Glutamatergic neuron (in vitro differentiated cells): Measurements from ENCODE around the gene CRNN. TPM values are rescaled to one million over a fixed set of nuclear protein-coding genes. Genes with fewer than 3 reads are reported as not detected.

Source experiments
- DNase-seq: peaks from one replicate; pipeline ENCODE4 v3.0.0; 2022
- H3K27ac Mint-ChIP-seq: one replicate; pipeline ENCODE4 v1.8.0; 2020; ENCODE audit warnings: mild to moderate bottlenecking, mixed read lengths, inconsistent platforms; ENCODE audit not compliant: unreplicated experiment
- H3K27me3 Mint-ChIP-seq: one replicate; pipeline ENCODE4 v1.8.0; 2020; ENCODE audit warnings: mild to moderate bottlenecking, moderate library complexity, mixed read lengths, inconsistent platforms; ENCODE audit not compliant: unreplicated experiment
- H3K36me3 Mint-ChIP-seq: one replicate; pipeline ENCODE4 v1.8.0; 2020; ENCODE audit warnings: mild to moderate bottlenecking, mixed read lengths, inconsistent platforms; ENCODE audit not compliant: unreplicated experiment
- H3K4me1 Mint-ChIP-seq: one replicate; pipeline ENCODE4 v1.8.0; 2020; ENCODE audit warnings: mild to moderate bottlenecking, low read depth, mixed read lengths, inconsistent platforms; ENCODE audit not compliant: unreplicated experiment
- H3K4me3 Mint-ChIP-seq: one replicate; pipeline ENCODE4 v1.8.0; 2020; ENCODE audit warnings: mild to moderate bottlenecking, mixed read lengths, inconsistent platforms; ENCODE audit not compliant: unreplicated experiment
- H3K9me3 Mint-ChIP-seq: one replicate; pipeline ENCODE4 v1.8.0; 2020; ENCODE audit warnings: mild to moderate bottlenecking, moderate library complexity, mixed read lengths, inconsistent platforms; ENCODE audit not compliant: unreplicated experiment
- total RNA-seq: library from RNA; stranded (reverse); fragmentation: NEBNext Ultra II Directional; extraction: Animal tissue kit (Norgen Biotek cat#: 25700); gene quantifications from one replicate; pipeline ENCODE4 v1.2.1, GENCODE V29; 2021; ENCODE audit not compliant: unreplicated experiment
- TF ChIP-seq, protein P1 (sequence below): fragments of 200-600 bp; sonication (generic); IDR thresholded peaks from one replicate; pipeline ENCODE4 v1.5.0; 2021; ENCODE audit not compliant: partially characterized antibody, unreplicated experiment

Gene CRNN
- total RNA-seq, 1 donor from 2014 or later: not detected

DNA sequence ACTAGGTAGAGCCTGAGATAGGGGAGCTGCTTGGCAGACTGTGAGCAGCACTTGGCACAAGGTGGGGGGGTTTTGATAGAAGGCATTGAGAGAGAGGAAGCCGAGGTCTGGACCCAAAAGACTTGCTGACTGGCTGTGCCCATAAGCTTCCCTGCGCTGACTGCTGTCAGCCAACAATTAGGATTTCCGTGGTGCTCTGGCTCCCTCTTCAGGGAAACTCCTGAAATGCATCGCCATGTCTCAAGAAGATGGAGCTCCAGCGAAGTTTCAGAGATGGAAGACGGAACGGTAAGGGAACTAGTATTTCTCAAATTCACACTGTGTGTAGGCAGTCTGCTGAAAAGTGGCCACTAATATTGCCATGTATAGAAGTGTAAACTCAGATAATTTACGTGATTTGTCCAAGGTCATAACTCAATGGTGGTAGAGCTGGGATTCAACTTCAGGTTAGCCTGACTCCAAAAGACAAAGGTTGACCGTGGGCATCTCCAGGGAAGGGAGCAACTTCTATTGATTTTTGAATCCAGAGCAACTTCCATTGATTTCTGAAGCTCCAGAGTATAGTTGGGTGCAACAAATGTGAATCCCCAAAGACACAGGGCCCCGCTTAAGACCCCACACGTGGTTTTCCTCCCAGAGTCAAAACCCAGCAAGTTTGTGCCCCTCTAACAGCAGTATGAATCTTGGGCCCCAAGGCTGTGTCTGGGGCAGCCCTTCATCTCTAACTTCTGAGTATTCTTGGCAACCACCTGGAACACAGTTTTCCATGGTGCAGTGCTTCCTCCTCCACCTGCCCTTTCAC, 44.5 kb upstream of the CRNN start:
- Mint-ChIP-seq H3K4me1 (no peaks in the 10 kb centered on the region), H3K36me3 (no peaks in the 10 kb centered on the region), H3K9me3 (no peaks in the 10 kb centered on the region), H3K27ac (no peak overlapping the region), H3K4me3 (no peak overlapping the region), H3K27me3 (peaks cover 4% of the 10 kb centered on the region)
- TF ChIP-seq, protein P1, sequence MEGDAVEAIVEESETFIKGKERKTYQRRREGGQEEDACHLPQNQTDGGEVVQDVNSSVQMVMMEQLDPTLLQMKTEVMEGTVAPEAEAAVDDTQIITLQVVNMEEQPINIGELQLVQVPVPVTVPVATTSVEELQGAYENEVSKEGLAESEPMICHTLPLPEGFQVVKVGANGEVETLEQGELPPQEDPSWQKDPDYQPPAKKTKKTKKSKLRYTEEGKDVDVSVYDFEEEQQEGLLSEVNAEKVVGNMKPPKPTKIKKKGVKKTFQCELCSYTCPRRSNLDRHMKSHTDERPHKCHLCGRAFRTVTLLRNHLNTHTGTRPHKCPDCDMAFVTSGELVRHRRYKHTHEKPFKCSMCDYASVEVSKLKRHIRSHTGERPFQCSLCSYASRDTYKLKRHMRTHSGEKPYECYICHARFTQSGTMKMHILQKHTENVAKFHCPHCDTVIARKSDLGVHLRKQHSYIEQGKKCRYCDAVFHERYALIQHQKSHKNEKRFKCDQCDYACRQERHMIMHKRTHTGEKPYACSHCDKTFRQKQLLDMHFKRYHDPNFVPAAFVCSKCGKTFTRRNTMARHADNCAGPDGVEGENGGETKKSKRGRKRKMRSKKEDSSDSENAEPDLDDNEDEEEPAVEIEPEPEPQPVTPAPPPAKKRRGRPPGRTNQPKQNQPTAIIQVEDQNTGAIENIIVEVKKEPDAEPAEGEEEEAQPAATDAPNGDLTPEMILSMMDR: peak; percentile 87
- DNase-seq: peak; percentile 87

- Mint-ChIP-seq H3K36me3 (no peaks in the 10 kb centered on the region), H3K27ac (no peak overlapping the region), H3K4me1 (no peaks in the 10 kb centered on the region), H3K9me3 (no peaks in the 10 kb centered on the region), H3K4me3 (no peak overlapping the region), H3K27me3 (peaks cover 4% of the 10 kb centered on the region)
- no peak for DNase-seq
- TF ChIP-seq, protein P1: no peak
These were observed 43.5 kb upstream of the CRNN start for GRCh38 chr1:152457561-152457960.

GRCh38 chr1:152457071-152457470, 43.0 kb upstream of the CRNN start:
- TF ChIP-seq, protein P1: no peak
- no peaks in the 10 kb centered on the region for H3K4me1 Mint-ChIP-seq
- H3K4me3 Mint-ChIP-seq: no peak overlapping the region
- no peaks in the 10 kb centered on the region for H3K36me3 Mint-ChIP-seq
- peaks cover 4% of the 10 kb centered on the region for H3K27me3 Mint-ChIP-seq
- no peak overlapping the region for H3K27ac Mint-ChIP-seq
- no peaks in the 10 kb centered on the region for H3K9me3 Mint-ChIP-seq
- no peak for DNase-seq

GRCh38 chr1:152451254-152451653, 37.2 kb upstream of the CRNN start:
- Mint-ChIP-seq H3K27ac (no peak overlapping the region), H3K36me3 (no peaks in the 10 kb centered on the region), H3K9me3 (no peaks in the 10 kb centered on the region), H3K4me3 (no peak overlapping the region), H3K27me3 (peaks cover 4% of the 10 kb centered on the region), H3K4me1 (no peaks in the 10 kb centered on the region)
- TF ChIP-seq, protein P1: no peak
- peak; percentile 45 for DNase-seq

DNA sequence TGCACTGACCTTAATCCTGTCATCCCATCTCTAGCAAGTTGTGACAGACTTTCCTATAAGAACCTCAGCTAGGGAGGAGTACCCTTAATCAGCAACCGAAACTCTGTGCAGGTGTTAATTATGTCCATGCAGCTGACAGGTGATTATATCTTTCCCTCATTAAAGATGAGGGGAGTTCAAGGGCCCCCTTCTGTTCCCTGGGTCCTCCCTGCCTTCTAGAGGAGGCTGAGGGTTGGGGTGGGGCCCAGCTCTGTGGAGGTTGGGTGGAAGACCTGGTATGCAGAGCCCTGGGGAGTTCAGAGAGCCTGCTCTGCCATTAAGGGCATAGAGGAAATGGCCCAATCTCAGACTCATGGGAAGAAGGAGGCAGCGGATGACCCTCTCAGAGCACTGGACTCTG, 35.6 kb upstream of the CRNN start:
- H3K27ac Mint-ChIP-seq: no peak overlapping the region
- no peaks in the 10 kb centered on the region for H3K9me3 Mint-ChIP-seq
- H3K36me3 Mint-ChIP-seq: no peaks in the 10 kb centered on the region
- H3K4me1 Mint-ChIP-seq: no peaks in the 10 kb centered on the region
- DNase-seq: no peak
- no peaks in the 10 kb centered on the region for H3K27me3 Mint-ChIP-seq
- TF ChIP-seq, protein P1: no peak
- H3K4me3 Mint-ChIP-seq: no peak overlapping the region
